ENCODE data around the gene KRTAP20-4. TPM values are rescaled to one million over a fixed set of nuclear protein-coding genes. Genes with fewer than 3 reads are reported as not detected.

Gene KRTAP20-4
- total and polyA plus RNA-seq, 4 donors, result not detected

DNA sequence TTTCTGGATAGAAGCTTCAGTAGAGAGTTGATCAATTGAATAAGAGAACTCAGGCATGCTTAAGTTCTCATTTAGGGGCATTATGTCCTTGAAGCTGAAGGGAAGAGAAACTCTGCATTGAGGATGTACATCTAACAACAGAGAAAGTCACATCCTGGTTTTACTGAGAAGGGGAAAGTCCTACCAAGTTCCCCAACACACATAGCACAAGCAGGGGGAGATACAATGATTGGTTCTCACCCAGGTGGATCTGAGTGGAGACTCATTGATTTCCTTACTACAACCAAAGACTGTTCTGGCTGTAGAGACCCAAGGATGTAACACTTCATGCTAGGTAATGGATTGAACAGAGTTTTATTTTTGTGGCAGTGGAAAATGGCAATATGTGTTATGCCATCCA is 5.2 kb upstream of the KRTAP20-4 start:
- H3K36me3 ChIP-seq (ENCODE audit: control insufficient read depth in 4 of 4, insufficient read depth in 4 of 4, low read length in 4 of 4), result no peaks in the 10 kb centered on the region
- H3K9me3 ChIP-seq (ENCODE audit: control insufficient read depth in 4 of 4, insufficient read depth in 3 of 4, low read length in 3 of 4), result no peaks in the 10 kb centered on the region
- H3K27me3 ChIP-seq (ENCODE audit: control insufficient read depth in 3 of 3, insufficient read depth in 3 of 3, low read length in 2 of 3), result no peaks in the 10 kb centered on the region
- ATAC-seq (ENCODE audit: insufficient read depth, low FRiP score) (no peak), DNase-seq (no peak)
- no peaks in the 10 kb centered on the region for H3K4me1 ChIP-seq (ENCODE audit: control insufficient read depth in 5 of 5, insufficient read depth in 5 of 5, low read length in 5 of 5)
- no peak overlapping the region for H3K9ac ChIP-seq (ENCODE audit: insufficient read depth in 1 of 2, low read length in 2 of 2)
- TF ChIP-seq, protein P1, sequence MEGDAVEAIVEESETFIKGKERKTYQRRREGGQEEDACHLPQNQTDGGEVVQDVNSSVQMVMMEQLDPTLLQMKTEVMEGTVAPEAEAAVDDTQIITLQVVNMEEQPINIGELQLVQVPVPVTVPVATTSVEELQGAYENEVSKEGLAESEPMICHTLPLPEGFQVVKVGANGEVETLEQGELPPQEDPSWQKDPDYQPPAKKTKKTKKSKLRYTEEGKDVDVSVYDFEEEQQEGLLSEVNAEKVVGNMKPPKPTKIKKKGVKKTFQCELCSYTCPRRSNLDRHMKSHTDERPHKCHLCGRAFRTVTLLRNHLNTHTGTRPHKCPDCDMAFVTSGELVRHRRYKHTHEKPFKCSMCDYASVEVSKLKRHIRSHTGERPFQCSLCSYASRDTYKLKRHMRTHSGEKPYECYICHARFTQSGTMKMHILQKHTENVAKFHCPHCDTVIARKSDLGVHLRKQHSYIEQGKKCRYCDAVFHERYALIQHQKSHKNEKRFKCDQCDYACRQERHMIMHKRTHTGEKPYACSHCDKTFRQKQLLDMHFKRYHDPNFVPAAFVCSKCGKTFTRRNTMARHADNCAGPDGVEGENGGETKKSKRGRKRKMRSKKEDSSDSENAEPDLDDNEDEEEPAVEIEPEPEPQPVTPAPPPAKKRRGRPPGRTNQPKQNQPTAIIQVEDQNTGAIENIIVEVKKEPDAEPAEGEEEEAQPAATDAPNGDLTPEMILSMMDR (IDR thresholded peaks at IDR 0.05; ENCODE audit: control extremely low read depth, extremely low read depth), result no peak
- H3K4me3 ChIP-seq, result no peak overlapping the region
- H3K27ac ChIP-seq (ENCODE audit: low read depth in 1 of 2, low read length in 1 of 2), result no peak overlapping the region

DNA sequence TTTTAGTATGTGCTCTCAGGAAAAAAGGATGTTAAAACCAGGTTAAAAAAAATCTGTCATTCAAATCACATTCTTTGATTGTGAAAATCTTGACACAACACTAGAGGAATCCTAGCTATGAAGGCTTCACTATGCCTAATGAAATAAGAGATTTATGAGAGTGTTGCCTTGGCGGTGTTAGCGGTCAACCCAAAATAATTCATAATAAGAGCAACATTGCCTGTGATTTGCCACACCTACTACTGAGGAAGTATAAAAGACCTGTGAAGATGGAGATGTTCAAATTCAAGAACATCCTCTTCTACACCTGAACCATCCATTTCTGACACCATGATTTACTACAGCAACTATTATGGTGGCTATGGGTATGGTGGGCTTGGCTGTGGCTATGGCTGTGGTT is 4.3 kb upstream of the KRTAP20-4 start, which contains the start of gene KRTAP20-1:
Gene KRTAP20-1 (plus strand): TSS at position 301 of the 400 bp plus-strand sequence. CDS start 30 bp downstream, at position 331.
- ATAC-seq (ENCODE audit: insufficient read depth, low FRiP score) (no peak), DNase-seq (no peak)
- Histone ChIP-seq H3K9me3 (ENCODE audit: control insufficient read depth in 4 of 4, insufficient read depth in 3 of 4, low read length in 3 of 4) (no peaks in the 10 kb centered on the region), H3K4me3 (no peak within 1 kb of the TSS), H3K27me3 (ENCODE audit: control insufficient read depth in 3 of 3, insufficient read depth in 3 of 3, low read length in 2 of 3) (no peaks in the 10 kb centered on the region), H3K27ac (ENCODE audit: low read depth in 1 of 2, low read length in 1 of 2) (no peak within 1 kb of the TSS), H3K36me3 (ENCODE audit: control insufficient read depth in 4 of 4, insufficient read depth in 4 of 4, low read length in 4 of 4) (no peaks in the 10 kb centered on the region), H3K9ac (ENCODE audit: insufficient read depth in 1 of 2, low read length in 2 of 2) (no peak within 1 kb of the TSS), H3K4me1 (ENCODE audit: control insufficient read depth in 5 of 5, insufficient read depth in 5 of 5, low read length in 5 of 5) (no peaks in the 10 kb centered on the region)
- 95% methylated on average over 2 of the region's 2 CpGs for WGBS, 2 donors
- TF ChIP-seq, protein P1 (IDR thresholded peaks at IDR 0.05; ENCODE audit: control extremely low read depth, extremely low read depth), result no peak

DNA sequence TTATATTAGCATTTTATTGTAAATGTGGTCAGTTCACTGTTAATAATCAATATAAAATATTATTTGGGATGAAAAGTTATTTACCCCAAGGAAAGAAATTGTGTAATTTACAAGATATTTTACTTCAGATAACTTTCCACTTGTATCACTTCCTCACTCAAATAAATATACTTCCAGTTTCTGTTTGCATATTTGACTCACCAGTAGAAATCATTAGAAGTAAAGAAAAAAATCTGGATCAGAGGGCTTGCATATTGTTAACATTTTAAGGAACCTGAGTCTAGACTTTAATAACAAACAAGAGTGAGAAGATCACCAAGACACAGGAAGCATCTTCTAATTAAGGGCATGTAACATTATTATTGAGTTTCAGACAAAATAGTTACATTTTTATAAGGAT is 347 bp upstream of the KRTAP20-4 start:
- H3K9me3 ChIP-seq (ENCODE audit: control insufficient read depth in 4 of 4, insufficient read depth in 3 of 4, low read length in 3 of 4), result peaks cover 0 to 9% (median under 1%) of the 10 kb centered on the region in 4 donors
- no peaks in the 10 kb centered on the region for H3K4me1 ChIP-seq (ENCODE audit: control insufficient read depth in 5 of 5, insufficient read depth in 5 of 5, low read length in 5 of 5)
- no peak for ATAC-seq (ENCODE audit: insufficient read depth, low FRiP score)
- no peak overlapping the region for H3K27ac ChIP-seq (ENCODE audit: low read depth in 1 of 2, low read length in 1 of 2)
- no peak for DNase-seq
- no peaks in the 10 kb centered on the region for H3K36me3 ChIP-seq (ENCODE audit: control insufficient read depth in 4 of 4, insufficient read depth in 4 of 4, low read length in 4 of 4)
- no peak overlapping the region for H3K9ac ChIP-seq (ENCODE audit: insufficient read depth in 1 of 2, low read length in 2 of 2)
- H3K4me3 ChIP-seq, result no peak overlapping the region
- TF ChIP-seq, protein P1 (IDR thresholded peaks at IDR 0.05; ENCODE audit: control extremely low read depth, extremely low read depth), result no peak
- no peaks in the 10 kb centered on the region for H3K27me3 ChIP-seq (ENCODE audit: control insufficient read depth in 3 of 3, insufficient read depth in 3 of 3, low read length in 2 of 3)

DNA sequence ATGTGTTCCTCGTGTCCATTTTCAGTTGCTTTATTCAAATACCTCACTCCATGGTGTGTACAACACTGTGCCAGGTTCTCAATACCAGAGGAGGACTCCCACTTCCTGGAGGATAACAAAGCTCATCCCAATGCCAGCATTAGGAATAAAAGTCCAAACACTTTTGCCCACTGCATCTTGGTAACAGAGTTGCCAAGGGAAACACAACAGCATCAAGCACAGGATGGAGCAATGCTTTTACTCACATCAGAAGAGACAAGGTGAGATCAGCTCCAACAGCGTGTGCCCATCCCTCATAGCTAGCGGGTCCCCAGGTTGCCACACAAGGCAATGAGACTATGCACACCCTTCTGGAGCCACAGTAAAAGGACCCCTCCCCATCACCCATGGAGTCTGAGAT is 2.9 kb downstream of the KRTAP20-4 start:
- Histone ChIP-seq H3K27me3 (ENCODE audit: control insufficient read depth in 3 of 3, insufficient read depth in 3 of 3, low read length in 2 of 3) (no peaks in the 10 kb centered on the region), H3K9me3 (ENCODE audit: control insufficient read depth in 4 of 4, insufficient read depth in 3 of 4, low read length in 3 of 4) (peaks cover 0 to 12% (median 2%) of the 10 kb centered on the region in 4 donors), H3K4me1 (ENCODE audit: control insufficient read depth in 5 of 5, insufficient read depth in 5 of 5, low read length in 5 of 5) (no peaks in the 10 kb centered on the region), H3K9ac (ENCODE audit: insufficient read depth in 1 of 2, low read length in 2 of 2) (no peak overlapping the region), H3K4me3 (no peak overlapping the region), H3K36me3 (ENCODE audit: control insufficient read depth in 4 of 4, insufficient read depth in 4 of 4, low read length in 4 of 4) (no peaks in the 10 kb centered on the region), H3K27ac (ENCODE audit: low read depth in 1 of 2, low read length in 1 of 2) (no peak overlapping the region)
- ATAC-seq (ENCODE audit: insufficient read depth, low FRiP score) (no peak), DNase-seq (no peak)
- 88 to 90% methylated on average over 3 of the region's 3 CpGs for WGBS, 2 donors
- TF ChIP-seq, protein P1 (IDR thresholded peaks at IDR 0.05; ENCODE audit: control extremely low read depth, extremely low read depth), result no peak

All from lung (tissue), 12 donors.